Activated CD8-positive, alpha-beta memory T cell treated with anti-CD3 and anti-CD28 coated beads for 36 hours (primary cell): Measurements from ENCODE around the gene GSK3A. TPM values are rescaled to one million over a fixed set of nuclear protein-coding genes. Genes with fewer than 3 reads are reported as not detected.

Experiments used
- CTCF ChIA-PET: fragments of 350-600 bp; sonication (Branson Sonifier 250); formaldehyde crosslinking; loops from one replicate; lab custom pipeline; 2021; ENCODE audit warnings: antibody characterized with exemption; lab: Charles Lee
- POLR2A ChIA-PET: fragments of 350-600 bp; sonication (Branson Sonifier 250); formaldehyde crosslinking; loops from one replicate; lab custom pipeline; 2021; ENCODE audit warnings: antibody characterized with exemption; lab: Charles Lee
- total RNA-seq, 2 experiments: library from RNA; stranded (reverse); gene quantifications; one replicate each; pipeline ENCODE4 v1.2.3, GENCODE V29; 2021

The GSK3A gene
- total RNA-seq, 2 experiments from 2014 or later: 50.3 to 50.8 TPM

- CTCF ChIA-PET: interaction anchor here (2.2 kb wide), 1 partner anchor 9 kb away, joined by 10 read pairs; no protein-coding TSS in a partner anchor
- POLR2A ChIA-PET: interaction anchor here (0.6 kb wide), 1 partner anchor 15 kb away, joined by 3 read pairs; no protein-coding TSS in a partner anchor
Observed at GRCh38 chr19:42272989-42273406, 30.6 kb upstream of the GSK3A start.

- POLR2A ChIA-PET: interaction anchor here (0.6 kb wide), 1 partner anchor 14 kb away, joined by 3 read pairs; no protein-coding TSS in a partner anchor
- CTCF ChIA-PET: interaction anchor here (2.2 kb wide), 1 partner anchor 10 kb away, joined by 10 read pairs; no protein-coding TSS in a partner anchor
Observed at GRCh38 chr19:42272535-42272897, 30.1 kb upstream of the GSK3A start.

- ChIA-PET CTCF (interaction anchor here (2.2 to 3.2 kb wide), 3 partner anchors 7 to 28 kb away, joined by 10 to 31 read pairs (median 18); no protein-coding TSS in a partner anchor), POLR2A (interaction anchor here (0.6 to 1.2 kb wide), 2 partner anchors 10 to 14 kb away, joined by 3 read pairs; no protein-coding TSS in a partner anchor)
Observed at GRCh38 chr19:42271861-42272534, 29.6 kb upstream of the GSK3A start.

- CTCF ChIA-PET: interaction anchor here (1.0 to 3.2 kb wide), 6 partner anchors 8 to 138 kb away, joined by 3 to 31 read pairs (median 7); partner anchors contain the start of gene POU2F2
- POLR2A ChIA-PET: interaction anchor here (0.9 to 1.7 kb wide), 4 partner anchors 8 to 28 kb away, joined by 3 to 12 read pairs (median 6); partner anchors contain the start of gene GSK3A
Observed at GRCh38 chr19:42271045-42271419, 28.6 kb upstream of the GSK3A start.

- ChIA-PET CTCF (interaction anchor here (1.0 to 3.2 kb wide), 5 partner anchors 9 to 138 kb away, joined by 3 to 31 read pairs (median 4); partner anchors contain the start of gene POU2F2), POLR2A (interaction anchor here (0.5 to 1.7 kb wide), 8 partner anchors 9 to 1994 kb away, joined by 3 to 12 read pairs (median 3); partner anchors contain the start of gene GSK3A)
Observed at GRCh38 chr19:42270346-42271044, 28.1 kb upstream of the GSK3A start.

- POLR2A ChIA-PET: interaction anchor here (0.5 to 1.7 kb wide), 6 partner anchors 10 to 1995 kb away, joined by 3 to 12 read pairs (median 4); partner anchors contain the start of gene GSK3A
- CTCF ChIA-PET: interaction anchor here (0.5 to 3.2 kb wide), 5 partner anchors 9 to 150 kb away, joined by 3 to 31 read pairs (median 4); partner anchors contain the start of gene POU2F2
Observed at GRCh38 chr19:42269478-42270345, 27.3 kb upstream of the GSK3A start.

GRCh38 chr19:42268704-42269477 is 26.5 kb upstream of the GSK3A start, which contains the start of gene CIC:
Gene CIC (plus strand): TSS chr19:42269252. CDS start chr19:42271784, 2,532 bp downstream.
- CTCF ChIA-PET: interaction anchor here (0.5 to 3.2 kb wide), 2 partner anchors 10 to 149 kb away, joined by 4 to 31 read pairs; no protein-coding TSS in a partner anchor
- POLR2A ChIA-PET: interaction anchor here (0.6 kb wide), 1 partner anchor 65 kb away, joined by 3 read pairs; no protein-coding TSS in a partner anchor

GRCh38 chr19:42268142-42268703 is 25.8 kb upstream of the GSK3A start:
- POLR2A ChIA-PET: interaction anchor here (1.2 to 1.4 kb wide), 2 partner anchors 11 to 12 kb away, joined by 4 read pairs; no protein-coding TSS in a partner anchor

GRCh38 chr19:42267644-42268141 is 25.3 kb upstream of the GSK3A start:
- ChIA-PET POLR2A (interaction anchor here (1.2 to 1.4 kb wide), 2 partner anchors 12 kb away, joined by 4 read pairs; no protein-coding TSS in a partner anchor), CTCF (interaction anchor here (1.4 to 2.6 kb wide), 2 partner anchors 12 to 17 kb away, joined by 4 to 6 read pairs; no protein-coding TSS in a partner anchor)

More at GRCh38 chr19:42268142-42268703, 25.8 kb upstream of the GSK3A start:
- CTCF ChIA-PET: interaction anchor here (2.6 kb wide), 1 partner anchor 11 kb away, joined by 6 read pairs; no protein-coding TSS in a partner anchor

GRCh38 chr19:42266928-42267603 is 24.7 kb upstream of the GSK3A start:
- ChIA-PET POLR2A (interaction anchor here (0.6 to 1.4 kb wide), 3 partner anchors 11 to 13 kb away, joined by 3 to 4 read pairs (median 4); no protein-coding TSS in a partner anchor), CTCF (interaction anchor here (1.4 to 2.6 kb wide), 2 partner anchors 12 to 18 kb away, joined by 4 to 6 read pairs; no protein-coding TSS in a partner anchor)

- ChIA-PET POLR2A (interaction anchor here (0.6 kb wide), 1 partner anchor 14 kb away, joined by 3 read pairs; no protein-coding TSS in a partner anchor), CTCF (interaction anchor here (1.1 to 2.6 kb wide), 3 partner anchors 13 to 19 kb away, joined by 3 to 6 read pairs (median 4); no protein-coding TSS in a partner anchor)
Observed at GRCh38 chr19:42266105-42266504, 23.7 kb upstream of the GSK3A start.

GRCh38 chr19:42261763-42262162 is 19.4 kb upstream of the GSK3A start:
- CTCF ChIA-PET: interaction anchor here (1.4 to 2.0 kb wide), 2 partner anchors 15 kb away, joined by 3 to 5 read pairs; no protein-coding TSS in a partner anchor
- POLR2A ChIA-PET: no interaction called here

GRCh38 chr19:42257842-42258241 is 15.4 kb upstream of the GSK3A start:
- CTCF ChIA-PET: interaction anchor here (0.7 to 1.4 kb wide), 2 partner anchors 22 to 39 kb away, joined by 3 to 5 read pairs; no protein-coding TSS in a partner anchor
- POLR2A ChIA-PET: interaction anchor here (0.6 to 1.0 kb wide), 4 partner anchors 9 to 864 kb away, joined by 3 to 9 read pairs (median 4); no protein-coding TSS in a partner anchor

- CTCF ChIA-PET: interaction anchor here (0.5 to 1.4 kb wide), 4 partner anchors 11 to 60 kb away, joined by 3 to 4 read pairs (median 3); no protein-coding TSS in a partner anchor
Observed at GRCh38 chr19:42255766-42256745, 13.7 kb upstream of the GSK3A start.

More at GRCh38 chr19:42255766-42256745, 13.7 kb upstream of the GSK3A start:
- POLR2A ChIA-PET: interaction anchor here (0.7 to 1.6 kb wide), 3 partner anchors 12 to 32 kb away, joined by 3 to 4 read pairs (median 3); no protein-coding TSS in a partner anchor
